IPS DF 4.7 (cell line): Measurements from ENCODE around the gene DNAJB7.
"Not testable (repeated sequence)": the region's sequence is repeated elsewhere in the genome, so short reads cannot be mapped to it uniquely, and the experiment has no call there.

Experiments used
- DNase-seq: peaks from one replicate; pipeline ENCODE4 v3.0.0-alpha.2; 2013; ENCODE audit warnings: low spot score; ENCODE audit errors: extremely low read depth

Gene DNAJB7

GRCh38 chr22:40862013-40862412, at the start of gene DNAJB7:
TSS of gene DNAJB7 (minus strand) at chr22:40862113. CDS start at chr22:40861994, 119 bp downstream.
- no peak for DNase-seq

- no peak for DNase-seq
Measured at GRCh38 chr22:40908895-40909294, 47.0 kb upstream of the DNAJB7 start.

- DNase-seq: no peak
Measured at GRCh38 chr22:40904101-40904500, 42.2 kb upstream of the DNAJB7 start.

GRCh38 chr22:40898850-40899357, 37.0 kb upstream of the DNAJB7 start:
- DNase-seq: no peak

GRCh38 chr22:40894417-40894816, 32.5 kb upstream of the DNAJB7 start:
- no peak for DNase-seq

GRCh38 chr22:40890881-40891280, 29.0 kb upstream of the DNAJB7 start:
- DNase-seq: no peak

- DNase-seq: no peak
Measured at GRCh38 chr22:40889116-40889515, 27.2 kb upstream of the DNAJB7 start.

- no peak for DNase-seq
Measured at GRCh38 chr22:40878922-40879321, 17.0 kb upstream of the DNAJB7 start.

- DNase-seq: no peak
Measured at GRCh38 chr22:40877488-40877887, 15.6 kb upstream of the DNAJB7 start.

- no peak for DNase-seq
Measured at GRCh38 chr22:40876907-40877306, 15.0 kb upstream of the DNAJB7 start.

- DNase-seq: no peak
Measured at GRCh38 chr22:40875111-40875510, 13.2 kb upstream of the DNAJB7 start.

GRCh38 chr22:40874016-40874415, 12.1 kb upstream of the DNAJB7 start:
- no peak for DNase-seq

GRCh38 chr22:40868379-40868778, 6.5 kb upstream of the DNAJB7 start:
- not testable (repeated sequence) for DNase-seq

- no peak for DNase-seq
Measured at GRCh38 chr22:40867109-40867508, 5.2 kb upstream of the DNAJB7 start.

GRCh38 chr22:40862537-40862936, 624 bp upstream of the DNAJB7 start:
- no peak for DNase-seq

- DNase-seq: no peak
Measured at GRCh38 chr22:40857309-40857855, 4.5 kb downstream of the DNAJB7 start.

- DNase-seq: peak; percentile 87
Measured at GRCh38 chr22:40856513-40857308, 5.2 kb downstream of the DNAJB7 start, which contains the start of the genes ST13 and XPNPEP3. TSS of gene ST13 (minus strand) at chr22:40856639. CDS start at chr22:40856540, 99 bp downstream. TSS of gene XPNPEP3 (plus strand) at chr22:40857148. CDS start at chr22:40857182, 34 bp downstream.

- no peak for DNase-seq
Measured at GRCh38 chr22:40855979-40856512, 5.9 kb downstream of the DNAJB7 start.

- DNase-seq: no peak
Measured at GRCh38 chr22:40855071-40855978, 6.6 kb downstream of the DNAJB7 start.

- no peak for DNase-seq
Measured at GRCh38 chr22:40853961-40854360, 8.0 kb downstream of the DNAJB7 start.

- DNase-seq: no peak
Measured at GRCh38 chr22:40853333-40853732, 8.6 kb downstream of the DNAJB7 start.
